Astrocyte (in vitro differentiated cells and primary cell): Measurements from ENCODE around the gene PCBP3.

Source experiments
- CTCF ChIP-seq: IDR thresholded peaks from 2 replicates; pipeline ENCODE4 v1.5.1; 2011; ENCODE audit warnings: low read depth, mild to moderate bottlenecking, inconsistent platforms, low read length, moderate library complexity; ENCODE audit not compliant: insufficient read depth
- EZH2 ChIP-seq: IDR thresholded peaks from 2 replicates; pipeline ENCODE4 v1.6.1; 2012; ENCODE audit warnings: mild to moderate bottlenecking, low read length, inconsistent platforms; ENCODE audit not compliant: insufficient read depth

GRCh38 chr21:45874716-45875415, 231.3 kb downstream of the PCBP3 start:
- no peak for TF ChIP-seq CTCF
- TF ChIP-seq EZH2, result no peak
